K562 (cell line): ENCODE results near the gene RAB40B. TPM values are rescaled to one million over a fixed set of nuclear protein-coding genes. Genes with fewer than 3 reads are reported as not detected.

Experiments
- ATAC-seq: fragments of 200-7000 bp; cut with Tn5 transposase; 3 replicates; pipeline ENCODE4 v1.9.1; 2020; ENCODE audit warnings: moderate library complexity
- BruUV-seq: library from RNA; stranded (reverse); fragments of 400-500 nt; replicated peaks from 2 replicates; lab custom pipeline; 2021; lab: Mats Ljungman, UMichigan
- CTCF ChIA-PET: fragments of 300-600 bp; formaldehyde crosslinking; extraction: SDS; loops from one replicate; lab custom pipeline; 2021; ENCODE audit warnings: low intra/inter-chr PET ratio; lab: Yijun Ruan, JAX
- POLR2A ChIA-PET: fragments of 300-600, 350-650 bp; sonication (Branson Sonifier 250); formaldehyde crosslinking; extraction: SDS; loops from one replicate; lab custom pipeline; 2021; ENCODE audit warnings: antibody characterized with exemption, inconsistent platforms; lab: Yijun Ruan, JAX
- DNase-seq, 4 experiments: peaks; one replicate each; pipeline versions ENCODE4 v3.0.0 to v3.0.0-alpha.2; 2011 to 2018; ENCODE audit warnings: low spot score in 3 of 4, mixed read lengths in 3 of 4; ENCODE audit errors: extremely low read depth in 1 of 4
- FAIRE-seq: peaks from 2 replicates; lab custom pipeline; 2011; peaks lifted over from hg19 to GRCh38; lab: Jason Lieb, UNC
- H2AFZ ChIP-seq: 2 replicates; pipeline ENCODE4 v1.6.0; 2011; ENCODE audit warnings: low read depth, low read length, control low read depth, inconsistent platforms
- H3K27ac ChIP-seq: fragments of 200-600 bp; 3 replicates; pipeline ENCODE4 v1.8.0; 2011; ENCODE audit warnings: low read depth, mild to moderate bottlenecking, control low read depth, inconsistent platforms, low read length, moderate library complexity, mixed read lengths; ENCODE audit errors: extremely low read depth
- H3K27me3 ChIP-seq, 2 experiments: fragments of 300-600 bp in 1 of 2; 2 replicates in 1 of 2; 3 replicates in 1 of 2; pipeline versions ENCODE4 v1.6.0 to v1.8.0; 2011; ENCODE audit warnings: inconsistent platforms in 2 of 2, low read length in 2 of 2, mild to moderate bottlenecking in 1 of 2, mixed read lengths in 1 of 2, moderate library complexity in 1 of 2; ENCODE audit not compliant: control insufficient read depth in 2 of 2, insufficient read depth in 2 of 2
- H3K36me3 ChIP-seq: fragments of 300-600 bp; 3 replicates; pipeline ENCODE4 v1.8.0; 2011; ENCODE audit warnings: mild to moderate bottlenecking, low read length, inconsistent platforms; ENCODE audit not compliant: control insufficient read depth, insufficient read depth
- H3K4me1 ChIP-seq, 2 experiments: fragments of 200-600 bp in 1 of 2; replicated peaks in 1 of 2; 2 replicates in 1 of 2; 3 replicates in 1 of 2; pipeline versions ENCODE4 v1.5.1 to v1.8.0; 2011; ENCODE audit warnings: inconsistent platforms in 2 of 2, low read length in 2 of 2, mild to moderate bottlenecking in 1 of 2, mixed read lengths in 1 of 2, moderate library complexity in 1 of 2; ENCODE audit not compliant: control insufficient read depth in 2 of 2, insufficient read depth in 2 of 2
- H3K4me2 ChIP-seq: 2 replicates; pipeline ENCODE4 v1.6.1; 2011; ENCODE audit warnings: low read length, control low read depth, inconsistent platforms, mixed read lengths; ENCODE audit not compliant: insufficient read depth
- H3K4me3 ChIP-seq: fragments of 200-600 bp; sonication (generic), shearing (Covaris generic); 2 replicates; pipeline ENCODE4 v1.5.1; 2016; ENCODE audit warnings: control low read depth, inconsistent platforms
- H3K79me2 ChIP-seq: fragments of 200-600 bp; 3 replicates; pipeline ENCODE4 v1.8.0; 2011; ENCODE audit warnings: low read length, inconsistent platforms; ENCODE audit not compliant: control insufficient read depth, insufficient read depth
- H3K9ac ChIP-seq, 2 experiments: 2 replicates each; pipeline versions ENCODE4 v1.6.0 to v1.6.1; 2011; ENCODE audit warnings: low read depth in 2 of 2, low read length in 2 of 2, control low read depth in 1 of 2, inconsistent platforms in 1 of 2, mild to moderate bottlenecking in 1 of 2, mixed read lengths in 1 of 2; ENCODE audit not compliant: insufficient read depth in 1 of 2
- H3K9me1 ChIP-seq: one replicate; pipeline ENCODE4 v1.6.0; 2011; ENCODE audit warnings: inconsistent platforms, mild to moderate bottlenecking, low read length, moderate library complexity; ENCODE audit not compliant: control insufficient read depth, insufficient read depth
- H3K9me3 ChIP-seq: replicated peaks from 2 replicates; pipeline ENCODE4 v1.5.1; 2011; ENCODE audit warnings: low read depth, low read length, inconsistent platforms; ENCODE audit not compliant: control insufficient read depth, insufficient read depth
- H4K20me1 ChIP-seq: replicated peaks from 2 replicates; pipeline ENCODE4 v1.6.1; 2011; ENCODE audit warnings: low read length, inconsistent platforms, mixed read lengths; ENCODE audit not compliant: control insufficient read depth, insufficient read depth
- CHD1 ChIP-seq: fragments of 200-600 bp; sonication (generic); IDR thresholded peaks from one replicate; pipeline ENCODE4 v1.6.1; 2012; ENCODE audit warnings: mild to moderate bottlenecking, moderate library complexity, low read length, inconsistent platforms
- JUND ChIP-seq, 2 experiments: IDR thresholded peaks; 2 replicates in 1 of 2; 3 replicates in 1 of 2; pipeline ENCODE4 v1.6.1; 2011; ENCODE audit warnings: borderline replicate concordance in 2 of 2, low read depth in 2 of 2, low read length in 2 of 2, improper control_type of control experiment in 1 of 2, missing biosample characterization in 1 of 2, missing genetic modification characterization in 1 of 2, missing genetic modification reagents in 1 of 2
- SRF ChIP-seq, 2 experiments: fragments of 250-450, 450-650 bp in 1 of 2; sonication (Bioruptor Pico) in 1 of 2; sonication (generic) in 1 of 2; formaldehyde crosslinking; IDR thresholded peaks; 2 replicates each; pipeline versions ENCODE4 v1.5.0 to v1.5.1; 2020 to 2022; ENCODE audit warnings: mild to moderate bottlenecking in 1 of 2, missing genetic modification reagents in 1 of 2
- WGBS: fragments of 100-300 bp; shearing (Covaris generic); methylation state at CpG from one replicate; pipeline ENCODE4 v1.1.6; 2016; ENCODE audit warnings: low coverage, mixed read lengths; ENCODE audit not compliant: insufficient coverage; ENCODE audit errors: missing lambda C conversion rate; 5-methylcytosine and 5-hydroxymethylcytosine counted together
- in situ Hi-C: fragments of 300-500 bp; cut with MboI; formaldehyde crosslinking; loops from 4 replicates; pipeline ENCODE4 v1.15.0; 2018; ENCODE audit warnings: inconsistent platforms, mixed read lengths
- intact Hi-C: fragments of 100-400 bp; cut with micrococcal nuclease; formaldehyde crosslinking; loops from 2 replicates; pipeline ENCODE4 v1.14.2; 2022
- polyA plus RNA-seq, 8 experiments: library from polyadenylated mRNA; depleted of rRNA in 4 of 8; stranded (reverse) in 5 of 8; unstranded in 3 of 8; fragments of >200 nt; fragmentation: Nextera tagmentation in 2 of 8; fragmentation: Illumina TruSeq in 1 of 8; extraction: Ambion mirVana in 2 of 8; extraction: Trizol in 1 of 8; gene quantifications; 2 replicates each; pipeline versions ENCODE4 v1.2.1 to v1.2.3, GENCODE V29; 2011 to 2014; ENCODE audit warnings: inconsistent platforms in 1 of 8, missing spikeins in 1 of 8
- total RNA-seq, 7 experiments: library from RNA; depleted of rRNA in 6 of 7; stranded (reverse); fragments of >200 nt in 6 of 7; fragmentation: Illumina TruSeq in 2 of 7; extraction: Trizol in 2 of 7; gene quantifications; 2 replicates each; pipeline versions ENCODE4 v1.2.1 to v1.2.3, GENCODE V29; 2011 to 2021; ENCODE audit warnings: low replicate concordance in 1 of 7
- TF ChIP-seq, protein P1 (sequence below): sonication (generic); formaldehyde crosslinking; IDR thresholded peaks from 2 replicates; pipeline ENCODE4 v1.8.0; 2022; ENCODE audit warnings: mild to moderate bottlenecking, missing genetic modification reagents
- TF ChIP-seq, protein P2 (sequence below): sonication (generic); formaldehyde crosslinking; IDR thresholded peaks from 2 replicates; pipeline ENCODE4 v1.8.1; 2023; ENCODE audit warnings: mild to moderate bottlenecking, missing genetic modification reagents, moderate library complexity
- TF ChIP-seq, protein P3 (sequence below): fragments of 250-450 bp; sonication (Bioruptor Pico); IDR thresholded peaks from 2 replicates; pipeline ENCODE4 v1.5.0; 2022; ENCODE audit warnings: mild to moderate bottlenecking

RAB40B gene
- total and polyA plus RNA-seq, 9 of the 15 experiments (the other 6 are each of a cell fraction or from before 2014, with no cell fraction given) = 0.13 to 4.6 (median 1.4) TPM

DNA sequence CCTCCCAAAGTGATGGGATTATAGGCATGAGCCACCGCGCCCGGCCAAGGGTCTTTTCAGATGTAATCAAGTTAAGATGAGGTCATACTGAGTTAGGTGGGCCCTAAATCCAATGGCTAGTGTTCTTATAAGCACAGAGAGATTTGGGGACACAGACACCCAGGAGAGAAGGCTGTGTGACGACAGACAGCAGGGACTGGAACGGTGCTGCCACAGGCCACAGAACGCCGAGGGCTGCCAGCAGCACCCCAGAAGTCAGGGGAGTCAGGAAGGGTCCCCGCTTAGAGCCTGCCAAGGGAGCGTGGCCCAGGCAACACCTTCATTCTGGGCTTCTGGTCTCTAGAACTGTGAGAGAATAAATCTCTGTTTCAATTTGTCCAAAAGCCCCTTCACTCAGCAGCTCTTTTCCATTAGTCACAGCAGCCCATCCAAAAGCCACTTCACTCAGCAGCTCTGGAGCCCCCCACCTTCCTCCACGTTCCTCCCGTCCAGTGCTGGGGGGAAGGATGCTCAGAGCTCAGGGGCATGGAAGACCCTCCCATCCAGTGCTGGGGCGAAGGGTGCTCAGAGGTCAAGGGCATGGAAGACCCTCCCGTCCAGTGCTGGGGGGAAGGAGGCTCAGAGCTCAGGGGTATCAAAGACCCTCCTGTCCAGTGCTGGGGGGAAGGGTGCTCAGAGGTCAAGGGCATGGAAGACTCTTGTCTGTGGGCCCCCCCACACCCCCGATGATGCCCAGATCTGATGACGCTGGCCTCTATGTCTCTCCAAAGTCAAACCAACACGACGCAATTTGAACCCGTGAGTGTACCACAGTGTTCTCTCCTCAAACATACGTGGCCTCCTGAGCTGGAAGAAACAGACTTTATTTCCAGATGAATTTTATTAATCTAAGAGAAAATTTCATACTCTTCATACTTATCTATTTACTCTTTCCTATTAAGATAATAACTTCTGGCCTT lies 11.9 kb downstream of the RAB40B start:
- TF ChIP-seq, protein P1, sequence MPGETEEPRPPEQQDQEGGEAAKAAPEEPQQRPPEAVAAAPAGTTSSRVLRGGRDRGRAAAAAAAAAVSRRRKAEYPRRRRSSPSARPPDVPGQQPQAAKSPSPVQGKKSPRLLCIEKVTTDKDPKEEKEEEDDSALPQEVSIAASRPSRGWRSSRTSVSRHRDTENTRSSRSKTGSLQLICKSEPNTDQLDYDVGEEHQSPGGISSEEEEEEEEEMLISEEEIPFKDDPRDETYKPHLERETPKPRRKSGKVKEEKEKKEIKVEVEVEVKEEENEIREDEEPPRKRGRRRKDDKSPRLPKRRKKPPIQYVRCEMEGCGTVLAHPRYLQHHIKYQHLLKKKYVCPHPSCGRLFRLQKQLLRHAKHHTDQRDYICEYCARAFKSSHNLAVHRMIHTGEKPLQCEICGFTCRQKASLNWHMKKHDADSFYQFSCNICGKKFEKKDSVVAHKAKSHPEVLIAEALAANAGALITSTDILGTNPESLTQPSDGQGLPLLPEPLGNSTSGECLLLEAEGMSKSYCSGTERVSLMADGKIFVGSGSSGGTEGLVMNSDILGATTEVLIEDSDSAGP (CRISPR knock-in tag) = no peak
- TF ChIP-seq, protein P2, sequence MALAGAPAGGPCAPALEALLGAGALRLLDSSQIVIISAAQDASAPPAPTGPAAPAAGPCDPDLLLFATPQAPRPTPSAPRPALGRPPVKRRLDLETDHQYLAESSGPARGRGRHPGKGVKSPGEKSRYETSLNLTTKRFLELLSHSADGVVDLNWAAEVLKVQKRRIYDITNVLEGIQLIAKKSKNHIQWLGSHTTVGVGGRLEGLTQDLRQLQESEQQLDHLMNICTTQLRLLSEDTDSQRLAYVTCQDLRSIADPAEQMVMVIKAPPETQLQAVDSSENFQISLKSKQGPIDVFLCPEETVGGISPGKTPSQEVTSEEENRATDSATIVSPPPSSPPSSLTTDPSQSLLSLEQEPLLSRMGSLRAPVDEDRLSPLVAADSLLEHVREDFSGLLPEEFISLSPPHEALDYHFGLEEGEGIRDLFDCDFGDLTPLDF (CRISPR knock-in tag) = no peak
- TF ChIP-seq CHD1 = no peak
- no peak for TF ChIP-seq SRF (CRISPR knock-in tag; IDR thresholded peaks at IDR 0.05)
- TF ChIP-seq, protein P3, sequence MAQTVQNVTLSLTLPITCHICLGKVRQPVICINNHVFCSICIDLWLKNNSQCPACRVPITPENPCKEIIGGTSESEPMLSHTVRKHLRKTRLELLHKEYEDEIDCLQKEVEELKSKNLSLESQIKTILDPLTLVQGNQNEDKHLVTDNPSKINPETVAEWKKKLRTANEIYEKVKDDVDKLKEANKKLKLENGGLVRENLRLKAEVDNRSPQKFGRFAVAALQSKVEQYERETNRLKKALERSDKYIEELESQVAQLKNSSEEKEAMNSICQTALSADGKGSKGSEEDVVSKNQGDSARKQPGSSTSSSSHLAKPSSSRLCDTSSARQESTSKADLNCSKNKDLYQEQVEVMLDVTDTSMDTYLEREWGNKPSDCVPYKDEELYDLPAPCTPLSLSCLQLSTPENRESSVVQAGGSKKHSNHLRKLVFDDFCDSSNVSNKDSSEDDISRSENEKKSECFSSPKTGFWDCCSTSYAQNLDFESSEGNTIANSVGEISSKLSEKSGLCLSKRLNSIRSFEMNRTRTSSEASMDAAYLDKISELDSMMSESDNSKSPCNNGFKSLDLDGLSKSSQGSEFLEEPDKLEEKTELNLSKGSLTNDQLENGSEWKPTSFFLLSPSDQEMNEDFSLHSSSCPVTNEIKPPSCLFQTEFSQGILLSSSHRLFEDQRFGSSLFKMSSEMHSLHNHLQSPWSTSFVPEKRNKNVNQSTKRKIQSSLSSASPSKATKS (CRISPR knock-in tag) = no peak
- TF ChIP-seq JUND (IDR thresholded peaks at IDR 0.05; ENCODE audit: borderline replicate concordance, low read depth, low read length) = no peak
- TF ChIP-seq JUND (tag; IDR thresholded peaks at IDR 0.05; ENCODE audit: borderline replicate concordance, low read depth, low read length) = no peak
- intact Hi-C loops (no loop called here), in situ Hi-C loops (no loop called here)
- 36% methylated on average over 17 of the region's 19 CpGs for WGBS
- Histone ChIP-seq H3K36me3 (no peaks in the 10 kb centered on the region), H3K79me2 (no peaks in the 10 kb centered on the region), H3K9me3 (peaks cover 7% of the 10 kb centered on the region; the same call in 1 of the 2 replicates), H3K9me1 (no peaks in the 10 kb centered on the region), H3K27ac (no peak overlapping the region), H3K4me3 (no peak overlapping the region), H3K4me2 (no peak overlapping the region), H4K20me1 (0 out of 2 replicates have a peak, but pooled peaks cover 2% of the 10 kb centered on the region), H3K4me1 (peaks cover 0 to 11% of the 10 kb centered on the region in 2 experiments; a peak in 2 of 5 replicates), H3K9ac (no peak overlapping the region), H3K27me3 (peaks cover 4 to 27% of the 10 kb centered on the region in 2 experiments; a peak in 4 of 5 replicates), H2AFZ (no peak overlapping the region)
- DNase-seq (no peak), FAIRE-seq (no peak), ATAC-seq (no peak)
- BruUV-seq = no TSS peak
- ChIA-PET CTCF (no interaction called here), POLR2A (interaction anchor here (0.6 to 1.1 kb wide), 2 partner anchors 9 to 21 kb away, joined by 3 read pairs; no protein-coding TSS in a partner anchor)
